ENCODE measurements around the gene HRH1.

The HRH1 gene

DNA sequence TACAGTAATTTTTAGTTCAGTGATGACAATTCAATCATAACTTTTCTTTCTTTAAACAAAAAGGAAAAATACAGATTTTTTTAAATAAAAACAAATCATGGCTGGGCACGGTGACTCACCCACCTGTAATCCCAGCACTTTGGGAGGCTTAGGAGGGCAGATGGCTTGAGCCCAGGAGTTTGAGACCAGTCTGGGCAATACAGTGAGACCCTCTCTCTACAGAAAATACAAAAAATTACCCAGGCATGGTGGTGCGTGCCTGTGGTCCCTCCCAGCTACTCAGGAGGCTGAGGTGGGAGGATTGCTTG, 92.3 kb downstream of the HRH1 start:
- Histone ChIP-seq H3K9ac (no peak overlapping the region), H3K4me1 (ENCODE audit: low read depth, poor library complexity, severe bottlenecking) (no peaks in the 10 kb centered on the region), H3K79me2 (ENCODE audit: insufficient read depth, low read depth) (no peaks in the 10 kb centered on the region), H3K4me3 (IDR thresholded peaks at IDR 0.05; ENCODE audit: insufficient read depth, low read depth, low read length) (no peak overlapping the region), H3K36me3 (ENCODE audit: insufficient read depth) (no peaks in the 10 kb centered on the region), H3K27me3 (ENCODE audit: insufficient read depth, low read depth) (no peaks in the 10 kb centered on the region), H2AFZ (ENCODE audit: low read depth) (no peak overlapping the region), H3K27ac (no peak overlapping the region), H3K4me2 (no peak overlapping the region), H4K20me1 (ENCODE audit: insufficient read depth) (no peaks in the 10 kb centered on the region)
- TF ChIP-seq, protein P1, sequence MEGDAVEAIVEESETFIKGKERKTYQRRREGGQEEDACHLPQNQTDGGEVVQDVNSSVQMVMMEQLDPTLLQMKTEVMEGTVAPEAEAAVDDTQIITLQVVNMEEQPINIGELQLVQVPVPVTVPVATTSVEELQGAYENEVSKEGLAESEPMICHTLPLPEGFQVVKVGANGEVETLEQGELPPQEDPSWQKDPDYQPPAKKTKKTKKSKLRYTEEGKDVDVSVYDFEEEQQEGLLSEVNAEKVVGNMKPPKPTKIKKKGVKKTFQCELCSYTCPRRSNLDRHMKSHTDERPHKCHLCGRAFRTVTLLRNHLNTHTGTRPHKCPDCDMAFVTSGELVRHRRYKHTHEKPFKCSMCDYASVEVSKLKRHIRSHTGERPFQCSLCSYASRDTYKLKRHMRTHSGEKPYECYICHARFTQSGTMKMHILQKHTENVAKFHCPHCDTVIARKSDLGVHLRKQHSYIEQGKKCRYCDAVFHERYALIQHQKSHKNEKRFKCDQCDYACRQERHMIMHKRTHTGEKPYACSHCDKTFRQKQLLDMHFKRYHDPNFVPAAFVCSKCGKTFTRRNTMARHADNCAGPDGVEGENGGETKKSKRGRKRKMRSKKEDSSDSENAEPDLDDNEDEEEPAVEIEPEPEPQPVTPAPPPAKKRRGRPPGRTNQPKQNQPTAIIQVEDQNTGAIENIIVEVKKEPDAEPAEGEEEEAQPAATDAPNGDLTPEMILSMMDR (conservative IDR thresholded peaks at IDR 0.05; ENCODE audit: low read depth, low read length): no peak

DNA sequence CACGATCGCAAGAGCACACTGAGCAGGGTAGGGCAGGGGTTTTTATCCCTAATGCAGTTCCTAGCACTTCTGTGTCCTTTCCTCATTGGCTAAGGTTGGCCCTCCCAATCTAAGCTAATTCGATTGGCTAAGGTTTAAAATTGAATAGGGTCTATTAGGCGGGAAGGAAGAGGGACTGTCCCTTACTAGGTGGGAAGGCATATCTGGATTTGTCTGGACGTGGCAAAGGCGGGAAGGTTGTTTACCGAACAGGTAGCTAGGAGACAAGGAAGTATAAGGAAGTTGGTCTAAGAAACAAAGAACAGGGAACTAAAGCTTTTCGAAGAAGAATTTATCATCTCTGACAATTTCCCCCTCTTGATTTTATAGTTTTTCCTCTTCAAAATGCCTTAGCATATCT, 93.1 kb downstream of the HRH1 start:
- H4K20me1 ChIP-seq (ENCODE audit: insufficient read depth): no peaks in the 10 kb centered on the region
- no peak overlapping the region for H3K4me2 ChIP-seq
- no peaks in the 10 kb centered on the region for H3K79me2 ChIP-seq (ENCODE audit: insufficient read depth, low read depth)
- no peaks in the 10 kb centered on the region for H3K27me3 ChIP-seq (ENCODE audit: insufficient read depth, low read depth)
- TF ChIP-seq, protein P1 (conservative IDR thresholded peaks at IDR 0.05; ENCODE audit: low read depth, low read length): no peak
- H3K4me1 ChIP-seq (ENCODE audit: low read depth, poor library complexity, severe bottlenecking): no peaks in the 10 kb centered on the region
- H3K9ac ChIP-seq: no peak overlapping the region
- no peak overlapping the region for H3K27ac ChIP-seq
- no peaks in the 10 kb centered on the region for H3K36me3 ChIP-seq (ENCODE audit: insufficient read depth)
- H3K4me3 ChIP-seq (IDR thresholded peaks at IDR 0.05; ENCODE audit: insufficient read depth, low read depth, low read length): no peak overlapping the region
- no peak overlapping the region for H2AFZ ChIP-seq (ENCODE audit: low read depth)

DNA sequence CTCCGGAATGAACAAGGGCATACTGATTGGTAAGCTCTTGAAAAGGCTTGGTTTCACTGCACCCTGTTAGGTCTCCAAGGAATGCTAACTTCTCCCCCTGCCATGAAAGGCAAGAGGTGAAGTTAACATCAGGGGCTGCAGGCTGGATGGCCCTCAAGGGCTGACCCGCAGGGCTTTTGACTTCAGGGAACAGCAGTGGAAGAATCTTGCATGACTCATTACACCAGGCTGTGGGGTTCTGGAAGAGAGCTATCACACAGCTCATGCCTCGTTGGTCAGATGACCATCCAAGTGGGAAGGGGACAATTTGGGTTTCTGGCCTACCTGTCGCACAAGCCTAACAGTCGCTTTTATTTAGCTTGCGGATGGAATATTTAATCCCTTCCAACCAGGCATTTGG, 94.3 kb downstream of the HRH1 start:
- no peaks in the 10 kb centered on the region for H3K79me2 ChIP-seq (ENCODE audit: insufficient read depth, low read depth)
- no peak overlapping the region for H3K4me3 ChIP-seq (IDR thresholded peaks at IDR 0.05; ENCODE audit: insufficient read depth, low read depth, low read length)
- TF ChIP-seq, protein P1 (conservative IDR thresholded peaks at IDR 0.05; ENCODE audit: low read depth, low read length): no peak
- H3K4me1 ChIP-seq (ENCODE audit: low read depth, poor library complexity, severe bottlenecking): no peaks in the 10 kb centered on the region
- H3K36me3 ChIP-seq (ENCODE audit: insufficient read depth): no peaks in the 10 kb centered on the region
- H2AFZ ChIP-seq (ENCODE audit: low read depth): no peak overlapping the region
- no peak overlapping the region for H3K9ac ChIP-seq
- no peaks in the 10 kb centered on the region for H3K27me3 ChIP-seq (ENCODE audit: insufficient read depth, low read depth)
- H4K20me1 ChIP-seq (ENCODE audit: insufficient read depth): no peaks in the 10 kb centered on the region
- no peak overlapping the region for H3K4me2 ChIP-seq
- H3K27ac ChIP-seq: no peak overlapping the region

DNA sequence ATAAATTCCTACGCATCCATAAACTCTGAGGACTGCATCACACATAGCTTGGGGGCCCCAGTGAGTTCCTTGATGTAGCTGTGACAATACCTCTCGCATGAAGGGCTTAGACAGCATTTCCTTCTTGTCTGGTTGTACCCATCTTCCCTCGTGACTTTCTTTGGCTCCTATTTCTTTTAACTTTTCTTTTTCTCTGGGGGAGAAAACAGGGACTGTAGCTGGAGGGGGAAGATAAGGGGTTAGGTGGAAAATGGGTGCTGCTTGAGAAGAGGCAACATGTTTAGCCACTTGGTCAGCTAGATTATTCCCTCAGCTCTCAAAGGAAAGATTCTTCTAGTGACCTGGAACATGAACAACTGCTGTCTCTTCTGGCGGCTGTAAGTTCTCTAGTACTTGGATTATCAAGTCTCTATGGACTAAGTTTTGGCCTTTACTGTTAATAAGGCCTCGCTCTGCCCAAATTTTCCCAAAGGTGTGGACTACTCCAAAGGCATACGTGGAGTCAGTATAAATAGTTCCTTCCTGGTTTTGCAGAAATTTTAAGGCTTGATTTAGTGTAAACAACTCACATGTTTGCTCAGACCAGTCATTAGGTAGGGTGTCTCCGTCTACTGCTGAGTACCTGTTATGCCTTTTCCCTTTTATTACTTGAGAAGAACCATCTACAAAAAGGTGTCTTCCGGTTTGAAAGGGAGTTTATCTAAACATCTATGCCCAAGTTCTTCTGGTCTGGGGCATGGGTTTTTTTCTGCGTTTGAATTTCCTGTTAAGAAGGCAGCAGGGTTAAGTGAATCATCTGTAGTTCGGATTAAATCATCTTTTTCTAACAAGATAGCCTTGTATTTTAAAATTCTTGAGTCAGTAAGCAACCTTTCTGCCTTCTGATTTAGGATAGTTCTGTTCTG, 96.9 kb downstream of the HRH1 start:
- TF ChIP-seq, protein P1 (conservative IDR thresholded peaks at IDR 0.05; ENCODE audit: low read depth, low read length): no peak
- Histone ChIP-seq H3K79me2 (ENCODE audit: insufficient read depth, low read depth) (no peaks in the 10 kb centered on the region), H3K4me3 (IDR thresholded peaks at IDR 0.05; ENCODE audit: insufficient read depth, low read depth, low read length) (no peak overlapping the region), H3K9ac (no peak overlapping the region), H3K36me3 (ENCODE audit: insufficient read depth) (no peaks in the 10 kb centered on the region), H3K27me3 (ENCODE audit: insufficient read depth, low read depth) (no peaks in the 10 kb centered on the region), H4K20me1 (ENCODE audit: insufficient read depth) (no peaks in the 10 kb centered on the region), H3K4me2 (no peak overlapping the region), H2AFZ (ENCODE audit: low read depth) (no peak overlapping the region), H3K27ac (no peak overlapping the region), H3K4me1 (ENCODE audit: low read depth, poor library complexity, severe bottlenecking) (no peaks in the 10 kb centered on the region)
